Adrenal gland (tissue), 12 donors: Measurements from ENCODE around the gene SWT1. TPM values are rescaled to one million over a fixed set of nuclear protein-coding genes. Genes with fewer than 3 reads are reported as not detected.

Experiments used
- DNase-seq, 7 donors: peaks; one replicate each; pipeline ENCODE4 v3.0.0-alpha.2; 2019 to 2020
- H3K27ac ChIP-seq, 5 donors: fragments of 200-600 bp; sonication (generic) in 4 of 5; 1 replicate in 3 of 5; 2 replicates in 2 of 5; pipeline versions ENCODE4 v1.5.1 to v1.8.0; 2016 to 2020; ENCODE audit warnings: mild to moderate bottlenecking in 1 of 5
- H3K27me3 ChIP-seq: fragments of 200-600 bp; 2 replicates; pipeline ENCODE4 v1.8.0; 2021
- H3K36me3 ChIP-seq, 2 donors: fragments of 200-600 bp; replicated peaks in 1 of 2; 1 replicate in 1 of 2; 2 replicates in 1 of 2; pipeline versions ENCODE4 v1.5.1 to v1.8.0; 2018 to 2022
- H3K4me1 ChIP-seq, 2 donors: fragments of 200-600 bp; replicated peaks in 1 of 2; 1 replicate in 1 of 2; 2 replicates in 1 of 2; pipeline versions ENCODE4 v1.5.1 to v1.8.0; 2018 to 2021
- H3K4me3 ChIP-seq, 4 donors: fragments of 200-600 bp; sonication (generic) in 3 of 4; one replicate each; pipeline ENCODE4 v1.5.1; 2016 to 2018
- H3K9me3 ChIP-seq, 3 donors: fragments of 200-600 bp; sonication (generic) in 1 of 3; replicated peaks in 1 of 3; 1 replicate in 2 of 3; 2 replicates in 1 of 3; pipeline versions ENCODE4 v1.5.1 to v1.8.0; 2016 to 2021
- POLR2A ChIP-seq, 2 donors: fragments of 450-650 bp; IDR thresholded peaks; one replicate each; pipeline ENCODE4 v1.6.1; 2017; ENCODE audit warnings: antibody characterized with exemption in 2 of 2, mild to moderate bottlenecking in 2 of 2, moderate library complexity in 1 of 2
- WGBS, 4 donors: extraction: QIAGEN DNeasy Blood & Tissue Kit in 2 of 4; methylation state at CpG; one replicate each; pipeline versions ENCODE4 v1.1.5 to v1.1.7; 2013 to 2017; 5-methylcytosine and 5-hydroxymethylcytosine counted together
- intact Hi-C, 2 donors: fragments of 100-400 bp; cut with DNase I; formaldehyde crosslinking; loops; one replicate each; pipeline versions ENCODE4 v1.14.1 to v1.15.0; 2022 to 2023
- polyA plus RNA-seq, 3 donors: library from polyadenylated mRNA; stranded (reverse); fragments of 200-250 nt in 2 of 3; fragments of 350-450 nt in 1 of 3; fragmentation: Illumina TruSeq in 1 of 3; extraction: RNeasy Lipid Tissue Mini Kit (QIAGEN cat#74804) in 1 of 3; gene quantifications; one replicate each; pipeline ENCODE4 v1.2.3, GENCODE V29; 2013 to 2014
- total RNA-seq, 9 donors: library from RNA; depleted of rRNA in 4 of 9; stranded (reverse); fragments of >200 nt in 4 of 9; fragments of 120-200 nt in 1 of 9; fragmentation: NEBNext Ultra II Directional in 1 of 9; extraction: Animal tissue kit (Norgen Biotek cat#: 25700) in 1 of 9; gene quantifications; one replicate each; pipeline versions ENCODE4 v1.1.0 to v1.2.4, GENCODE V29; 2013 to 2023
- TF ChIP-seq, protein P1 (sequence below), 6 experiments: fragments of 450-650 bp in 4 of 6; fragments of 200-600 bp in 2 of 6; sonication (generic) in 1 of 6; IDR thresholded peaks; 1 replicate in 5 of 6; 2 replicates in 1 of 6; pipeline versions ENCODE4 v1.5.1 to v1.8.0; 2016 to 2021; ENCODE audit warnings: antibody characterized with exemption in 6 of 6, mild to moderate bottlenecking in 2 of 6, moderate library complexity in 1 of 6
- donor health status: healthy with polysubstance abuse.
- donor health status: Bipolar disorder and iron deficiency.
- donor health status: DM: yes; HTN: yes; CAD: no.
- donor health status: DM: no; HTN: no; CAD: no.
- donor health status: DM: no; HTN: no; CAD: no.
- donor health status: DM: yes; HTN: yes; CAD: no.

The SWT1 gene
- total and polyA plus RNA-seq, 12 donors, result 1.9 to 11.0 (median 5.6) TPM

DNA sequence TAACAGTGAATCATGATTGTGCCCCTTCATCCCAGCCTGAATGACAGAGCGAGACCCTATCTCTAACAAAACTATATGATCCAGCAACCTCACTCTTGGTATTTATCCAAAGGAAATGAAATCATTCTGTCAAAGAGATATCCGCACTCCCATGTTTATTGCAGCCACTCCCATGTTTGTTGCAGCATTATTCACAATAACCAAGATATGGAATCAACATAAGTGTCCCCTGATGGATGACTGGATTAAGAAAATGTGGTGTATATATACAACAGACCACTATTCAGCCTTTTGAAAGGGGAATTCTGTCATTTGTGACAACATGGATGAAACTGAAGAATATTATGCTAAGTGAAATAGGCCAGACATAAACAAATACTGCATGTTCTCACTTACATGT lies 44.6 kb upstream of the SWT1 start:
- Histone ChIP-seq H3K9me3 (peaks cover 0 to 11% (median 2%) of the 10 kb centered on the region in 3 donors), H3K27me3 (no peaks in the 10 kb centered on the region), H3K36me3 (no peaks in the 10 kb centered on the region), H3K4me3 (no peak overlapping the region), H3K4me1 (no peaks in the 10 kb centered on the region), H3K27ac (no peak overlapping the region)
- WGBS, 4 donors, result 78 to 89% (median 84%) methylated on average over 2 of the region's 2 CpGs
- intact Hi-C loops, result no loop called here
- DNase-seq, result no peak
- no peak for TF ChIP-seq POLR2A (IDR thresholded peaks at IDR 0.05)
- TF ChIP-seq, protein P1, sequence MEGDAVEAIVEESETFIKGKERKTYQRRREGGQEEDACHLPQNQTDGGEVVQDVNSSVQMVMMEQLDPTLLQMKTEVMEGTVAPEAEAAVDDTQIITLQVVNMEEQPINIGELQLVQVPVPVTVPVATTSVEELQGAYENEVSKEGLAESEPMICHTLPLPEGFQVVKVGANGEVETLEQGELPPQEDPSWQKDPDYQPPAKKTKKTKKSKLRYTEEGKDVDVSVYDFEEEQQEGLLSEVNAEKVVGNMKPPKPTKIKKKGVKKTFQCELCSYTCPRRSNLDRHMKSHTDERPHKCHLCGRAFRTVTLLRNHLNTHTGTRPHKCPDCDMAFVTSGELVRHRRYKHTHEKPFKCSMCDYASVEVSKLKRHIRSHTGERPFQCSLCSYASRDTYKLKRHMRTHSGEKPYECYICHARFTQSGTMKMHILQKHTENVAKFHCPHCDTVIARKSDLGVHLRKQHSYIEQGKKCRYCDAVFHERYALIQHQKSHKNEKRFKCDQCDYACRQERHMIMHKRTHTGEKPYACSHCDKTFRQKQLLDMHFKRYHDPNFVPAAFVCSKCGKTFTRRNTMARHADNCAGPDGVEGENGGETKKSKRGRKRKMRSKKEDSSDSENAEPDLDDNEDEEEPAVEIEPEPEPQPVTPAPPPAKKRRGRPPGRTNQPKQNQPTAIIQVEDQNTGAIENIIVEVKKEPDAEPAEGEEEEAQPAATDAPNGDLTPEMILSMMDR (IDR thresholded peaks at IDR 0.05), result no peak

DNA sequence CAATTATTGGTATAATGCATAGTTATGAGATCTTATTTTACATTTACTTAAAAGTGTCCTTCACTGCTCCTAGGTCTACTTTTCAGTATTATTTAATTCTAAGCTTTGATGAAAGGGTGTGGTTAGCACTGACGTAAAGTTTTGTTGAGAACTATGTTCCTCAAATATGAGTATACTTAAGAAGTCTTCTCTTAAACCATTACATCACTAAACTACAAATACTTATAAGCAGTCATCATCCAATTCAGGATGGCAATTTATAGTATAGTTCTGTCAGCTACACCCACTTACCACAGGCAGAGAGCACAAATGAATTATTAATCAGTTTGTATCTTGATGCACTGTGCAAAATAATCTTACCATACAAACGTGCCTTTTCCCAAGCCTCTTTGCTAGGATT lies 27.3 kb upstream of the SWT1 start:
- Histone ChIP-seq H3K9me3 (peaks cover 0 to 4% (median 0%) of the 10 kb centered on the region in 3 donors), H3K4me1 (no peaks in the 10 kb centered on the region), H3K36me3 (peaks cover 0 to 52% of the 10 kb centered on the region in 2 donors), H3K4me3 (no peak overlapping the region), H3K27me3 (no peaks in the 10 kb centered on the region), H3K27ac (no peak overlapping the region)
- intact Hi-C loops, result no loop called here
- TF ChIP-seq, protein P1 (IDR thresholded peaks at IDR 0.05), result no peak
- no peak for TF ChIP-seq POLR2A (IDR thresholded peaks at IDR 0.05)
- DNase-seq, result no peak
- 86 to 90% (median 88%) methylated on average over 2 of the region's 2 CpGs for WGBS, 4 donors

DNA sequence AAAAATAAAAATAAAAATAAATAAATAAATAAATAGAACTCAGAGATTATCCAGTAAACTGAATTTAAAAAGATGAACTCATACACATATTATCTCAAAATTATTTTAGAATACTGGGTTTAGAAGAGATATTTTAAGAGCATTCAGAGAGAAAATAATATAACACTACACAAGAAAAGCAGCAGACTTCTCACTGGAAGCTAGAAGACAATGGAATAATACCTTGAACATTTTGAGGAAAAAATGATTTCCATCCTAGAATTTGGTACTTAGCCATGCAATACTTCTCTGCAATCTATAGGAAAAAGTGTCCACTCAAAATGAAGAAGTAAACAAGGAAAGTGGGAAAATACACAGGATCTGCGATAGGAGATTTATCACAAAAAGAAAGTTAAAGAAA lies 24.4 kb upstream of the SWT1 start:
- Histone ChIP-seq H3K27me3 (no peaks in the 10 kb centered on the region), H3K4me1 (no peaks in the 10 kb centered on the region), H3K36me3 (peaks cover 0 to 47% of the 10 kb centered on the region in 2 donors), H3K27ac (no peak overlapping the region), H3K4me3 (no peak overlapping the region), H3K9me3 (peaks cover 0 to 4% (median 0%) of the 10 kb centered on the region in 3 donors)
- 97 to 100% (median 99%) methylated on average over 1 of the region's 1 CpG for WGBS, 4 donors
- intact Hi-C loops, result no loop called here
- DNase-seq, result no peak
- TF ChIP-seq, protein P1 (IDR thresholded peaks at IDR 0.05), result no peak

DNA sequence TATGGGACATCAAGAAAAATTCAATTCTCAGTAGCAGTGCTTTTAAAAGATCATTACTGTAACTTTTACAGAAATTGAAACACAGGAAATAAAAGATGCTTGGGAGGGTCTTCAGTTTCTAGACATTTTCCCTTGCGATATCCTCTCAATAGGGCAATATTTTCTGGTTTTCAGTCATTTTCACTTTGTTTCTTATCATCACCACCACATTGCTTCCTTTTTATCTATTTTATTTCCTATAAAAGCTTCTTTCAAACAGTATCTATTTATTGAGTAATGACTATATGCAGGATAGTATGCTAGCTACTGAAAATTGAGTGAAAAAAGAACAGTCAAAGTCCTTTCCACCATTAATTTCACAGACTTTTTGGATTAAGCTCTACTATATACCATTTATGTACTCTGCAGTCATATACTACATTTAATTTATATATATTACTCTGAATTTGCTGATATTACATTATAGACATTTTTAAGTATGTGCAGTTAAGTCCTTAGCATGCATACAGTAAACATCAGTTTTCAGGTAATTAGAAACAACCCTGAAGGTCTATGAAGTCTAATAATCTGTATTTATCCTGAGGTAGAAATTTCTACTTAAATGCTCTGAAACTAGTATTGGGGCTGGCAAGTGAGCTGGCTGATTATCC lies 18.9 kb upstream of the SWT1 start:
- H3K27ac ChIP-seq, result no peak overlapping the region
- no peak for TF ChIP-seq POLR2A (IDR thresholded peaks at IDR 0.05)
- TF ChIP-seq, protein P1 (IDR thresholded peaks at IDR 0.05), result no peak
- no peaks in the 10 kb centered on the region for H3K27me3 ChIP-seq
- DNase-seq, result no peak
- no peaks in the 10 kb centered on the region for H3K4me1 ChIP-seq
- no peak overlapping the region for H3K4me3 ChIP-seq
- 85 to 98% (median 91%) methylated on average over 1 of the region's 1 CpG for WGBS, 4 donors
- H3K9me3 ChIP-seq, result no peaks in the 10 kb centered on the region
- intact Hi-C loops, result no loop called here
- peaks cover 0 to 59% of the 10 kb centered on the region in 2 donors for H3K36me3 ChIP-seq
